RWPE1 (cell line): ENCODE results near the gene BCL7C.
A peak's percentile ranks its signal among the peaks of the same experiment; 100 is the strongest.
"Not testable (repeated sequence)": the region's sequence is repeated elsewhere in the genome, so short reads cannot be mapped to it uniquely, and the experiment has no call there.

Source experiments
- CTCF ChIA-PET: fragments of 350-600 bp; sonication (Branson Sonifier 250); formaldehyde crosslinking; extraction: SDS; loops from one replicate; lab custom pipeline; 2021; lab: Yijun Ruan, JAX
- POLR2A ChIA-PET: fragments of 400-600 bp; formaldehyde crosslinking; extraction: SDS; loops from one replicate; lab custom pipeline; 2020; ENCODE audit warnings: antibody characterized with exemption; ENCODE audit not compliant: low non-redundant PET; lab: Yijun Ruan, JAX
- DNase-seq: peaks from one replicate; pipeline ENCODE4 v3.0.0; 2012; ENCODE audit warnings: low spot score
- H3K27ac ChIP-seq: fragments of 450-650 bp; 2 replicates; pipeline ENCODE4 v1.5.1; 2017
- CTCF ChIP-seq: fragments of 450-650 bp; conservative IDR thresholded peaks from 2 replicates; pipeline ENCODE4 v1.5.1; 2017; ENCODE audit warnings: low read depth, mild to moderate bottlenecking

The BCL7C gene

GRCh38 chr16:30892670-30893416 is 1.0 kb downstream of the BCL7C start:
- peak overlapping the region; percentile 99 for H3K27ac ChIP-seq
- ChIA-PET CTCF (interaction anchor here (0.5 to 1.6 kb wide), 4 partner anchors 9 to 49 kb away, joined by 3 to 6 read pairs (median 4); no protein-coding TSS in a partner anchor), POLR2A (interaction anchor here (0.6 kb wide), 2 partner anchors 9 to 15 kb away, joined by 4 to 9 read pairs; no protein-coding TSS in a partner anchor)
- DNase-seq, result no peak
- no peak for TF ChIP-seq CTCF

DNA sequence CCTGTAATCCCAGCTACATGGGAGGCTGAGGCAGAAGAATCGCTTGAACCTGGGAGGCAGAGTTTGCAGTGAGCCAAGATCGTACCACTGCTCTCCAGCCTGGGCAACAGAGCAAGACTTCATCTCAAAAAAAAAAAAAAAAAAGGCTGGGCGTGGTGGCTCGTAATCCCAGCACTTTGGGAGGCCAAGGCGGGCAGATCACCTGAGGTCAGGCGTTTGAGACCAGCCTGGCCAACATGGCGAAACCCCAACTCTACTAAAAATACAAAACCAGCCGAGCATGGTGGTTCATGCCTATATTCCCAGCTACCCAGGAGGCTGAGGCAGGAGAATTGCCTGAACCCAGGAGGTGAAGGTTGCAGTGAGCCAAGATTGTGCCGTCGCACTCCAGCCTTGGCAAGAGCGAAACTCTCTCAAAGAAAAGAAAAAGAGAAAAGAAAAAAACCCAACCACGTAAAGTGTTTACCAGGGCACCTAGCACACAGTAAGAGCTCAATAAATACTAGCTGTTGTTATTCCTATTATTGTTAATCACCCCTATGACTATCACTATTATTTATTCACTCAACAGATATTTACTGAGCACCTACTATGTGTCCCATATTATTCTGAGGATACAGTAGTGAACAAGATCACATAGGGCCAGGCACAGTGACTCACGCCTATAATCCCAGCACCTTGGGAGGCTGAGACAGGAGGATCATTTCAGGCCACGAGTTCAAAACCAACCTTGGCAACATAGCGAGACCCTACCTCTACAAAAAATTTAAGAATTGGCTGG is 2.6 kb downstream of the BCL7C start:
- peak overlapping the region; percentile 99 for H3K27ac ChIP-seq
- CTCF ChIA-PET, result interaction anchor here (0.5 to 2.3 kb wide), 3 partner anchors 11 to 368 kb away, joined by 4 to 11 read pairs (median 4); no protein-coding TSS in a partner anchor
- POLR2A ChIA-PET, result interaction anchor here (0.6 kb wide), 1 partner anchor 181 kb away, joined by 3 read pairs; no protein-coding TSS in a partner anchor
- DNase-seq, result not testable (repeated sequence)

DNA sequence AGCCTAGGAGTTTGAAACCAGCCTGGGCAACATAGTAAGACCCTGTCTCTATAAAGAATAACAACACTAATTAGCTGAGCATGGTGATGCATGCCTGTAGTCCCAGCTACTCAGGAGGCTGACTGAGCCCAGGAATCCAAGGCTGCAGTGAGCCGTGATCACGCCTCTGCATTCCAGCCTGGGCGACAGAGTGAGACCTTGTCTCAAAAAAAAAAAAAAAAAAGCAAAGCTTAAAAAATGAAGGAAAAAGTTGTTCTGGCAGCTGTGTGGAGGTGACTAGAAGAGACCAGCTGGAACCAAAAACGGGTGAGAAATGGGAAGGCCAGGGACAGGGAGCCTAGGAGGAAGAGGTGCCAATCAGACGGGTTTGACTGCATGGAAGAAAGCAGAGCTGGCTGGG is 4.2 kb downstream of the BCL7C start:
- ChIA-PET CTCF (interaction anchor here (2.3 kb wide), 1 partner anchor 45 kb away, joined by 11 read pairs; no protein-coding TSS in a partner anchor), POLR2A (interaction anchor here (0.7 kb wide), 1 partner anchor 15 kb away, joined by 4 read pairs; no protein-coding TSS in a partner anchor)
- no peak for TF ChIP-seq CTCF

DNA sequence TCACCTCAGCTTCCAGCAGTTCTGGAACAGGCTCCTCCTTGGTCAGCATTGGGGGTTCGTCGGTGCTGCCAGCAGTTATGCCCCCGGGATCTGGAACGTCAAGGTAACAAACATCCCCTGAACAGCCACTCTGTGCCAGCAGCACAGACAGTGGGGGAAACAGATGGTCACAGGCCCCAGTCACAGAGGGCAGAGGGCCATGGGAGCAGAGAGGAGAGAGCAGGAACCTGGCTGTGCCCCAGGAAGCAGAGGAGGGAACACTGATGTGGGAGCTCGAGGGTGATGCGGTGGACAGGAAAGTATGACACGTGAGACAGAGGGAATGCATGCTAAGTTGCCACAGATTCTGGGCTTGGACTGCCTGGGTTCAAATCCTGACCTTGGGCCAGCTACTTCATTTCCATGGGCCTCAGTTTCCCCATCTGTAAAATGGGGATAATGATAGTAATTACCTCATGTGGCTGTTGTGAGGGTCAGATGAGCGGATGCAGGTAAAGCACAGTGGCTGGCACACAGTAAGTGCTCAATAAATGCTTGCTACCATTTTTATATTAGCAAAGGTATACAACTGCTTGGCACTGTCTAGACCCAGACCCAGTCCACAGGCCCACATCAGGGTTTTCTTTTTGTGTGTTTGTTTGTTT is 4.9 kb downstream of the BCL7C start:
- ChIA-PET CTCF (interaction anchor here (1.2 kb wide), 1 partner anchor 45 kb away, joined by 4 read pairs; no protein-coding TSS in a partner anchor), POLR2A (no interaction called here)
- no peak for DNase-seq
- TF ChIP-seq CTCF, result no peak
- H3K27ac ChIP-seq, result peak overlapping the region; percentile 44

More for the DNA sequence above, 4.2 kb downstream of the BCL7C start:
- no peak for DNase-seq
- peak overlapping the region; percentile 26 for H3K27ac ChIP-seq

GRCh38 chr16:30887927-30888326 is 6.0 kb downstream of the BCL7C start:
- DNase-seq, result no peak
- TF ChIP-seq CTCF, result no peak
- ChIA-PET POLR2A (no interaction called here), CTCF (interaction anchor here (1.0 kb wide), 1 partner anchor 54 kb away, joined by 3 read pairs; no protein-coding TSS in a partner anchor)
- peak overlapping the region; percentile 44 for H3K27ac ChIP-seq

DNA sequence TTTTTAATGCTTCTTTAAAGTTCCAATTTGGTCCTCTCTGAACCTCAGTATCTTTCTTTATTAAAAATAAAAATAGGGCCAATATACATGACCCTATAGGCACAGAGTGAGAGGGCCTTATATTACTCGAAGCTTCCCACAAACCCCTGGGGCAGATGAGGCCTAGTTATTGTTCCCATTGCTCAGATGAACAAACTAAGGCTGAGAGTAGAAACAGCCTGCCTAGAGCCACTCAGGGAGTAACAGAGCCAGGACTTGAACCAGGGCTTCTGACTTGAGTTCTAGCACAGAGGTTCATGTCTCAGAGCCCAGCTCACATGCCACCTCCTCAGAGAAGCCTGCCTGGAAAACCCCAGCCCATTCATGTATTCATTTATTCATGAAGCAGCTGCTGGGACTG is 7.7 kb downstream of the BCL7C start:
- H3K27ac ChIP-seq, result peak overlapping the region; percentile 44
- ChIA-PET CTCF (interaction anchor here (0.7 to 0.9 kb wide), 2 partner anchors 42 to 46 kb away, joined by 3 to 4 read pairs; no protein-coding TSS in a partner anchor), POLR2A (no interaction called here)
- no peak for TF ChIP-seq CTCF
- DNase-seq, result no peak
